ENCODE measurements around the gene GP1BA.

GP1BA gene

GRCh38 chr17:4967539-4968485 is 35.7 kb downstream of the GP1BA start, which contains the start of gene SPAG7:
TSS of gene SPAG7 (minus strand) at chr17:4967817. CDS start at chr17:4967804, 13 bp downstream.
- DNase-seq (ENCODE audit: low read depth, low spot score) = peak; percentile 91
- H3K4me3 ChIP-seq (ENCODE audit: insufficient read length, low read depth) = peak within 1 kb of the TSS; percentile 91
- no peaks in the 10 kb centered on the region for H3K9me3 ChIP-seq (ENCODE audit: insufficient read depth, low read length)
- peaks cover 39% of the 10 kb centered on the region for H3K36me3 ChIP-seq (ENCODE audit: insufficient read depth, insufficient read length, low read length)
- H3K27me3 ChIP-seq (ENCODE audit: insufficient read depth, insufficient read length) = no peaks in the 10 kb centered on the region
- peaks cover 9% of the 10 kb centered on the region for H3K4me1 ChIP-seq (ENCODE audit: insufficient read depth, insufficient read length)
- H3K9ac ChIP-seq (ENCODE audit: insufficient read length, low read depth) = peak within 1 kb of the TSS; percentile 95
- no peak for TF ChIP-seq SUZ12 (IDR thresholded peaks at IDR 0.05; ENCODE audit: extremely low read depth, insufficient read depth, insufficient read length)
- TF ChIP-seq YY1 (IDR thresholded peaks at IDR 0.05; ENCODE audit: insufficient read depth, insufficient read length) = peak; percentile 82

GRCh38 chr17:4968486-4969046 is 36.5 kb downstream of the GP1BA start:
- Histone ChIP-seq H3K9ac (ENCODE audit: insufficient read length, low read depth) (peak overlapping the region; percentile 95), H3K27me3 (ENCODE audit: insufficient read depth, insufficient read length) (no peaks in the 10 kb centered on the region), H3K4me1 (ENCODE audit: insufficient read depth, insufficient read length) (peaks cover 9% of the 10 kb centered on the region), H3K4me3 (ENCODE audit: insufficient read length, low read depth) (peak overlapping the region; percentile 91), H3K36me3 (ENCODE audit: insufficient read depth, insufficient read length, low read length) (peaks cover 43% of the 10 kb centered on the region), H3K9me3 (ENCODE audit: insufficient read depth, low read length) (no peaks in the 10 kb centered on the region)
- no peak for DNase-seq (ENCODE audit: low read depth, low spot score)
- no peak for TF ChIP-seq ZNF274 (IDR thresholded peaks at IDR 0.05; ENCODE audit: low read depth, low read length)
- TF ChIP-seq SUZ12 (IDR thresholded peaks at IDR 0.05; ENCODE audit: extremely low read depth, insufficient read depth, insufficient read length) = no peak
- no peak for TF ChIP-seq YY1 (IDR thresholded peaks at IDR 0.05; ENCODE audit: insufficient read depth, insufficient read length)

GRCh38 chr17:4969047-4969550 is 37.0 kb downstream of the GP1BA start:
- DNase-seq (ENCODE audit: low read depth, low spot score) = no peak
- TF ChIP-seq YY1 (IDR thresholded peaks at IDR 0.05; ENCODE audit: insufficient read depth, insufficient read length) = no peak
- peak overlapping the region; percentile 91 for H3K4me3 ChIP-seq (ENCODE audit: insufficient read length, low read depth)

GRCh38 chr17:4969551-4970173 is 37.6 kb downstream of the GP1BA start:
- H3K4me1 ChIP-seq (ENCODE audit: insufficient read depth, insufficient read length) = peaks cover 9% of the 10 kb centered on the region
- H3K9me3 ChIP-seq (ENCODE audit: insufficient read depth, low read length) = no peaks in the 10 kb centered on the region
- H3K36me3 ChIP-seq (ENCODE audit: insufficient read depth, insufficient read length, low read length) = peaks cover 49% of the 10 kb centered on the region
- peak overlapping the region; percentile 91 for H3K4me3 ChIP-seq (ENCODE audit: insufficient read length, low read depth)
- H3K9ac ChIP-seq (ENCODE audit: insufficient read length, low read depth) = peak overlapping the region; percentile 95
- DNase-seq (ENCODE audit: low read depth, low spot score) = no peak
- TF ChIP-seq ZNF274 (IDR thresholded peaks at IDR 0.05; ENCODE audit: low read depth, low read length) (no peak), YY1 (IDR thresholded peaks at IDR 0.05; ENCODE audit: insufficient read depth, insufficient read length) (no peak), SUZ12 (IDR thresholded peaks at IDR 0.05; ENCODE audit: extremely low read depth, insufficient read depth, insufficient read length) (no peak)
- H3K27me3 ChIP-seq (ENCODE audit: insufficient read depth, insufficient read length) = peaks cover 3% of the 10 kb centered on the region

More at GRCh38 chr17:4969047-4969550, 37.0 kb downstream of the GP1BA start:
- H3K4me1 ChIP-seq (ENCODE audit: insufficient read depth, insufficient read length) = peaks cover 9% of the 10 kb centered on the region
- no peaks in the 10 kb centered on the region for H3K27me3 ChIP-seq (ENCODE audit: insufficient read depth, insufficient read length)
- peaks cover 44% of the 10 kb centered on the region for H3K36me3 ChIP-seq (ENCODE audit: insufficient read depth, insufficient read length, low read length)
- H3K9ac ChIP-seq (ENCODE audit: insufficient read length, low read depth) = peak overlapping the region; percentile 95
- no peaks in the 10 kb centered on the region for H3K9me3 ChIP-seq (ENCODE audit: insufficient read depth, low read length)

- no peak overlapping the region for H3K4me3 ChIP-seq (ENCODE audit: insufficient read length, low read depth)
- no peaks in the 10 kb centered on the region for H3K9me3 ChIP-seq (ENCODE audit: insufficient read depth, low read length)
- no peak overlapping the region for H3K9ac ChIP-seq (ENCODE audit: insufficient read length, low read depth)
- peaks cover 3% of the 10 kb centered on the region for H3K27me3 ChIP-seq (ENCODE audit: insufficient read depth, insufficient read length)
- peaks cover 9% of the 10 kb centered on the region for H3K4me1 ChIP-seq (ENCODE audit: insufficient read depth, insufficient read length)
- no peak for DNase-seq (ENCODE audit: low read depth, low spot score)
- peaks cover 45% of the 10 kb centered on the region for H3K36me3 ChIP-seq (ENCODE audit: insufficient read depth, insufficient read length, low read length)
- TF ChIP-seq ZNF274 (IDR thresholded peaks at IDR 0.05; ENCODE audit: low read depth, low read length) (no peak), SUZ12 (IDR thresholded peaks at IDR 0.05; ENCODE audit: extremely low read depth, insufficient read depth, insufficient read length) (no peak)
Observed at GRCh38 chr17:4970273-4970672, 38.2 kb downstream of the GP1BA start.

- Histone ChIP-seq H3K9me3 (ENCODE audit: insufficient read depth, low read length) (no peaks in the 10 kb centered on the region), H3K9ac (ENCODE audit: insufficient read length, low read depth) (no peak overlapping the region), H3K4me3 (ENCODE audit: insufficient read length, low read depth) (no peak overlapping the region), H3K4me1 (ENCODE audit: insufficient read depth, insufficient read length) (peaks cover 9% of the 10 kb centered on the region), H3K36me3 (ENCODE audit: insufficient read depth, insufficient read length, low read length) (peaks cover 44% of the 10 kb centered on the region), H3K27me3 (ENCODE audit: insufficient read depth, insufficient read length) (peaks cover 7% of the 10 kb centered on the region)
- no peak for DNase-seq (ENCODE audit: low read depth, low spot score)
- TF ChIP-seq SUZ12 (IDR thresholded peaks at IDR 0.05; ENCODE audit: extremely low read depth, insufficient read depth, insufficient read length) (no peak), YY1 (IDR thresholded peaks at IDR 0.05; ENCODE audit: insufficient read depth, insufficient read length) (no peak), ZNF274 (IDR thresholded peaks at IDR 0.05; ENCODE audit: low read depth, low read length) (no peak)
Observed at GRCh38 chr17:4971826-4972225, 39.7 kb downstream of the GP1BA start.

GRCh38 chr17:4972322-4972721 is 40.2 kb downstream of the GP1BA start:
- DNase-seq (ENCODE audit: low read depth, low spot score) = no peak
- H3K9ac ChIP-seq (ENCODE audit: insufficient read length, low read depth) = no peak overlapping the region
- H3K9me3 ChIP-seq (ENCODE audit: insufficient read depth, low read length) = no peaks in the 10 kb centered on the region
- no peak overlapping the region for H3K4me3 ChIP-seq (ENCODE audit: insufficient read length, low read depth)
- H3K27me3 ChIP-seq (ENCODE audit: insufficient read depth, insufficient read length) = peaks cover 7% of the 10 kb centered on the region
- peaks cover 9% of the 10 kb centered on the region for H3K4me1 ChIP-seq (ENCODE audit: insufficient read depth, insufficient read length)
- no peak for TF ChIP-seq YY1 (IDR thresholded peaks at IDR 0.05; ENCODE audit: insufficient read depth, insufficient read length)
- no peak for TF ChIP-seq SUZ12 (IDR thresholded peaks at IDR 0.05; ENCODE audit: extremely low read depth, insufficient read depth, insufficient read length)
- TF ChIP-seq ZNF274 (IDR thresholded peaks at IDR 0.05; ENCODE audit: low read depth, low read length) = no peak
- H3K36me3 ChIP-seq (ENCODE audit: insufficient read depth, insufficient read length, low read length) = peaks cover 49% of the 10 kb centered on the region

Measured in NT2/D1 (cell line).